GM15510 (cell line): ENCODE results near the gene ENPP6.

Experiments used
- POLR2A ChIP-seq: IDR thresholded peaks from 3 replicates; pipeline ENCODE4 v1.6.1; 2011; ENCODE audit warnings: borderline replicate concordance; ENCODE audit not compliant: insufficient read length; ENCODE audit errors: extremely low read depth

The ENPP6 gene

DNA sequence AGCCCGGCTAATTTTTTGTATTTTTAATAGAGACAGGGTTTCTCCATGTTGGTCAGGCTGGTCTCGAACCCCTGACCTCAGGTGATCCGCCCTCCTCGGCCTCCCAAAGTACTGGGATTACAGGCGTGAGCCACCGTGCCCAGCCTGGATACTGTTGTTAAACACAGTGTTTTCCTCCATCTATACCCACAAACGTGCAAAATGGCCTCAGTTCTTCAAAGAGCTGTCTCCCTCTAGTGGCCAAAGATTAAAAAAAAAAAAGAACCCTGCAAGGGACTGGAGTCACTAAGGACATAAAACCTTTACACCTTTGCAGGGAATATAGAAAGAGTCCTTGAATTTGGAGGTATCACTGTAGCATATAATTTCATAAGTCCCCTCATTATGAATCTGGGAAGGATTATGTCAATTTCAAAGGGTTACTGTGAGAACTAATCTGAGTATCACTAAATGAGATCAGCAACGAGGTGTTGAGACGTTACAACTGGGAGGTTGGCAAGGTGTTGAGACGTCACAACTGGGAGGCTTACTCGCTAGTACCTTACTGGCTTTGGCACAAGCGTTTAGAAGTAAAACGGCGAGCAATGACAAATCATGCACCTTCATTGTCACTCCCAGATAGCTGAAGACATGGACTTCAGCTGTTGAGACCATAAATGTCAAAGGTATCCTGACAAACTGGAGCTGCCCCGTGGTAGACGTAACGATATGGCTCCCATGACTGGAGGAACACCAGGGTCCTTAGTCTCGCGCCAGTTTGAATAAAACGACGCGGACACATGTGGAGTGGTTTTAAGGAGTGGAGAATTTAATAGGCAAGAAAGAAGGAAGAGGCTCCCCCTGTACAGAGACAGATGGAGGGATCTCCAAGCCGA lies 33.4 kb upstream of the ENPP6 start:
- no peak for TF ChIP-seq POLR2A

DNA sequence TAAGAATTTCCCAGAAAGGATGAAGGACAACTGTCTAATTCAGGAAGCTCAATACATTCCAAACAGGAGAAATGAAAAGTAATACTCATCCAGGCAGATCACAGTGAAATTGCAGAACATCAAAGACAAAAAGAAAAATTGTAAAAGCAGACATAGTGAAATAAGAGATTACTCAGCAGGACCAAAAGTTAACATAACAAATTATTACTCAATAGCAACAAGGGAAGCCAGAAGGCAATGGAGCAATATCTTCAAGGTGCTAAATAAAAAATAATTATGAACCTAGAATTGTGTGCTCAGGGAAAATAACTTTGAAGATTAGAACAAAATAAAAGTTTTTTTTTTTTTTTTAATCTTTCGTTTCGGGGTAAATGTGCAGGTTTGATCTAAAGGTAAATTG lies 30.5 kb upstream of the ENPP6 start:
- TF ChIP-seq POLR2A, result no peak

DNA sequence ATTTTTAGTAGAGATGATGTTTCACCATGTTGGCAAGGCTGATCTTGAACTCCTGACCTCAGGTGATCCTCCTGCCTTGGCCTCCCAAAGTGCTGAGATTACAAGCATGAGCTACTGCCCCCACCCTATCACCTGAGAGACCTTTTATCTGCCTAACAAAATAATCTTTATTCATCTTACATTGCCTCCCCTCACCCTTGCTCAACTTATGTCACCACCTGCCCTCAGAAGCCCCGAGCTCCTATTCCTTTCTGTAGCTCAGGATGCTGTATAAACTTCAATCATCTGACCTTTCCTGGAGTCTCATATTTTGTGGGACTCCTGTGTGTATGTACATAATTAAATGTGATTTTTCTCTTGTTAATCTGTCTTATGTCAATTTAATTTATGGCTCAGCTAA lies 29.7 kb upstream of the ENPP6 start:
- no peak for TF ChIP-seq POLR2A

DNA sequence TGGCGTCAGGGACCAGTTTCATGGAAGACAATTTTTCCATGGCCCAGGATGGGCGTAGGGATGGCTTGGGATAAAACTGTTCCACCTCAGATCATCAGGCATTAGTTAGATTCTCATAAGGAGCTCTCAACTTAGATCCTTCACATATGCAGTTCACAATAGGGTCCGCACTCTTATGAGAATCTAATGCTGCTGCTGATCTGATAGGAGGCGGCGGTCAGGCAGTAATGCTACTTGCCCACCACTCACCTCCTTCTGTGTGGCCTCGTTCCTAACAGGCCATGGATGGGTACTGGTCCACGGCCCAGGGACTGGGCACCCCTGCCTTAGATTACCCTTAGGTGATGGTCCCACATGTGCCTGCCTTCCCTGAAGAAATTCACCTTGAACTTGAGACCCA lies 28.8 kb upstream of the ENPP6 start:
- TF ChIP-seq POLR2A, result no peak

DNA sequence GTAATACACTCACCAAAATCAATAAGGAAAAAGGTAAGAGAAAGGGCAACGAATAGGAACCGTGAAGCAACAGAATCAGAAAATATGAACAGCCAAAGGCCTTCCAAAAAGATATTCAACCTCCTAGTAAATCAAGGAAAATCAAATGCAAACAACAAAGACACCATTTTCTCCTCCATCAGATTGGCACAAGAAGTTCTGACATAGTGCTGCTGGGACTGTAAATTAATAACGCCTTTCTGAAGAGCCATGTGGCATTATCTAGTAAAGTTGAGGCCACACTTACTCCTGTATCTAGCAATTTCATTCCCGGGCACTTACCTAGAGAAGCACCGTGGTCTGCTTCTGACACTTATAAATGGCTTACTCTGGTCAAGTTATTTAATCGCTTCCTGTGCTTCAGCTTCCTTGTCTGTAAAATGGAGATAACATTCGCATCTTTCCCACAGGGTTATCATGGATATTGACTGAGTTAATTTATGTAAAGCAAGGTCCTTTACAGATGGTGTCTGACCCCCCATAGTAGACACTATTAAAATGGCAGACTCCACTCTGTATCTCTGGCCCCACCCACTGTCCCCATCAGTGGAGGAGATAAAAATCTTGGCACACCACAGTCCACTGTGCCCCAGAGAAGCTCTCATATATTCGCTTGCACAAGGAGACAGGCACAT lies 20.5 kb upstream of the ENPP6 start:
- no peak for TF ChIP-seq POLR2A

DNA sequence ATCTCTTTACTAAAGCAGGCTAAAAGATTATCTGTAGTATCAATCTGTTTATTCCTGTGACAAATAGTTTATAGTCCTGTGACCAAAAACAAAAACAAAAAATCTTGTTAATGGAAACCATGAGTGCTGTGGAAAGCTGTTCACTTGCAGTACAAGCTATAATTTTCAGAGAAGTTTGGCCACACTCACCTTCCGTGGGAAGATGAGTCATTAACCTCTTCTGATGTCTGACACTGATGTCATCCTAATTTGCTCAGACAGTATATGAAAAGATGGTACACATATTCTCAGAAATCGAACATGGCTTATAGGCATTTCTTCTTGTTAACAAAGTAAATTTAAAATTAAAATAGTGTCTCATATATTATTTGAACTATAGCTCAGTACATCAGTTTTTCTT lies 19.9 kb upstream of the ENPP6 start:
- TF ChIP-seq POLR2A, result no peak

DNA sequence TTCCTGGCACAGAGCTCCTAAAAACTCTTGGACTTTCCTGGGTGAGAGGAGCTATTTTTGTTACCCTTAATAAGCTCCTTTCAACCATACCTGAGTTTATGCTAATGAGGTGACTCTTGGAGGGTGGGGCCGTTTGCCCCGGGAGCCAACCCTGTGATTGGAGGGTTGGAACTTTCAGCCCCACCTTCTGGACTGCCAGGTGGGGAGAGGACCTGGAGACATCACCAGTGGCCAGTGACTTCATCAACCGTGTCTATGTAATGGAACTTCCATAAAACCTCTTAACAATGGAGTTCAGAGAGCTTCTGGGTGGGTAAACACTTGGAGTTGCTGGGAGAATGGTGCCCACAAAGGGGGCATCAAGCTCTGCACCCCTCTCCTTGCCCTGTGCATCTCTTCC lies 17.9 kb upstream of the ENPP6 start:
- TF ChIP-seq POLR2A, result no peak

DNA sequence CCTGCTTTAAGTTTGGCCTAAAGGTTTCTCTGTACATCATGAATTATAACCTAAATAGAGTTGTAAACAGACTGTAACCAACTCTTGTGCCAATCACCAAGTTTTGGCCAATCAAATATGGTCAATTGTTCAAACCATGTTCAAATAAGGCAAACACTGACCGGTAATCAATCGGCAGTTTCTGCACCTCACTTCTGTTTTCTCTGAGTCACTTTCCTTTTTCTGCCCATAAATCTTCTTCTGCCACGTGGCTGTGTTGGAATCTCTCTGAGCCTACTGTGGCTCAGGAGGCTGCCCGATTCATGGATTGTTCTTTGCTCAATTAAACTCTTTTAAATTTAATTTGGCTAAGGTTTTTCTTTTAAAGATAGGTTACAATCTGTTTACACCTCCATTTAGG lies 16.5 kb upstream of the ENPP6 start:
- TF ChIP-seq POLR2A, result no peak

DNA sequence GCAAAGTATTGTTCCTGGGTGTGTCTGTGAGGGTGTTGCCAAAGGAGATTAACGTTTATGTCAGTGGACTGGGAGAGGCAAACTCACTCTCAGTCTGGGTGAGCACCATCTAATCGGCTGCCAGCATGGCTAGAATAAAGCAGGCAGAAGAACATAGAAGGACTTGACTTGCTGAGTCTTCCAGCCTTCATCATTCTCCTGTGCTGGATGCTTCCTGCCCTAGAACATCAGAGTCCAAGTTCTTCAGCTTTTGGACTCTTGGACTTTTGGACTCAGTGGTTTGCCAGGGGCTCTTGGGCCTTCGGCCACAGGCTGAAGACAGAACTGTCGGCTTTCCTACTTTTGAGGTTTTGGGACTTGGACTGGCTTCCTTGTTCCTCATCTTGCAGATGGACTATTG lies 15.3 kb upstream of the ENPP6 start:
- TF ChIP-seq POLR2A, result no peak

DNA sequence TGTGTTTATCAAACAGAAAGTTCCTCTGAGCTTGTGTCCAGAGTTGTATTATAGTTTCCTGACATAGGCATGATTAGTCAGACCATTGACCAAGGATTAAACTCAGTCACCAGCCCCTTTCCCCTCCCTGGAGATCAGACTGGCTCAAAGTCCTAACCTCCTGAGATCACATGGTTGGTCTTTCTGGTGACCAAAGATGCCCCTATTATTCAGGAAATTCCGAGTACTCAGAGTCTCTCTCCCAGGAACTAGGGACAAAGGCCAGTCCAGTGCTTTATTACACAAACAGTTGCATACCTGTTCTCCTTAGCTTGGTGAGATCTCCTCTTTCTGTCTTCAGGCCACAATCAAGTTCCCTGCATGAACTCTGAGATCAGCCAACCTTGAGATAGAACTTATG lies 14.5 kb upstream of the ENPP6 start:
- no peak for TF ChIP-seq POLR2A

DNA sequence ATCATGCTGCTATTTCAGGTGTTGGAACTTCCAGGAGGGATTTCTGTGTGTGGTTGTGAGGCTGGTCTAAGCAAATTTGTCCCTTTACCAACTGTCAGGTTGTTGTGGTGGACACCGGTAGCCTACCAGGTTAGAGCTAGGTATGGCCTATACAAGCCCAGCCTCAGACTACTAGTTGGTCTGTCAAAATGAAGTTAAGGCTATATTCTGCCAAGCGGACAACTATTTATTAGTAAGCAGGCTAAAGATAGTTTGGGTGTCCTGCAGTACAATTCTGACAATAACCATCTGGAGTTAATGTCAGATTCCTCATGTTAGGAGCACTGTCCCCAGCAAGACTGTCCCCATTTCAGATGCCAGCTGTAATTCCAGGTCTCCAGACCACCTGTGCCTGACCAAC lies 13.9 kb upstream of the ENPP6 start:
- TF ChIP-seq POLR2A, result no peak

DNA sequence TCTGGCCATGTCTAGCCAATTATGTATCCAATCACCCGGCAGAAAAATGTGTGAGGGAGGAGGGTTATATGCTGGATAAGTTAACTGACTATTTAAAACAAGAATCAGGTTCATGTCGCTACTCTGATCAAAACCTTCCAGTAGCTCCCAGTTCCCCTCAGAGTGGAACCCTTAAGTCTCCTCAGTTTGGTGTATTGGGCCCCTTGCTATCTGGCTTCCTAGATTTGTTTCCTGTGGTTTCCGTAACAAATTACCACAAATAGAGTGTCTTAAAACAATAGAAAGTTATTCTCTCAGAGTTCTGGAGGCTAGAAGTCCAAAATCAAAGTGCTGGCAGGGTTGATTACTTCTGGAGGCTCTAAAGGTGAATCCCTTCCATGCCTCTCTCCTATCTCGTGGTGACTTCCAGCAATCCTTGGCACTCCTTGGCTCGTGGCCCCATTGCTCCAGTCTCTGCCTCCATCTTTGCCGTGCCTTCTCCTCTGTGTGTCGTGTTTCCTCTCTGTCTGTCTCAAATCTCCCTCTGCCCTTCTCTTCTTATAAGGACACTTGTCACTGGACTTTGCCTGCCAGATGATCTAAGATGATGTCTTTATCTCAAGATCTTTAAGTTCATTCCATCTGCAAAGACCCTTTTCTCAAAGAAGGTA lies 10.5 kb upstream of the ENPP6 start:
- no peak for TF ChIP-seq POLR2A

DNA sequence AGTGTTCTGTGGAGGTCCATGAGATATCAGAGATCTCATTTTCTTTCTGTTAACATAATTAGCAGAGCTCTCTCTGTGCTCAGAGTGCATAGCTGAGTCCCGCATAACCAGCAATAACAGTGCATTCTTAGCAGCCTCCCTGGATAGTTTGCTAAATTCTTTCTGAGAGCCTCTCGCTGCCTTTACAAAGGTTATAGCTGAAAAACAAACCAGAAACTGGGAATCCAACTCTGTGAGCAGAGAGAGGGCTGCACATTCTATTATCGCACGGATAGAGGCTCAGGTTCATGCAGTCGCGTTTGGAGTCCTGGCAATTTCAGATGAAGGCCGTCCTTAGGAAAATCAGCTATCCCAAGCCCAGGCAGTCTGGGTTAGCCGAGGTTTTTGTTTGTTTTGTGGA lies 1.2 kb downstream of the ENPP6 start:
- no peak for TF ChIP-seq POLR2A

DNA sequence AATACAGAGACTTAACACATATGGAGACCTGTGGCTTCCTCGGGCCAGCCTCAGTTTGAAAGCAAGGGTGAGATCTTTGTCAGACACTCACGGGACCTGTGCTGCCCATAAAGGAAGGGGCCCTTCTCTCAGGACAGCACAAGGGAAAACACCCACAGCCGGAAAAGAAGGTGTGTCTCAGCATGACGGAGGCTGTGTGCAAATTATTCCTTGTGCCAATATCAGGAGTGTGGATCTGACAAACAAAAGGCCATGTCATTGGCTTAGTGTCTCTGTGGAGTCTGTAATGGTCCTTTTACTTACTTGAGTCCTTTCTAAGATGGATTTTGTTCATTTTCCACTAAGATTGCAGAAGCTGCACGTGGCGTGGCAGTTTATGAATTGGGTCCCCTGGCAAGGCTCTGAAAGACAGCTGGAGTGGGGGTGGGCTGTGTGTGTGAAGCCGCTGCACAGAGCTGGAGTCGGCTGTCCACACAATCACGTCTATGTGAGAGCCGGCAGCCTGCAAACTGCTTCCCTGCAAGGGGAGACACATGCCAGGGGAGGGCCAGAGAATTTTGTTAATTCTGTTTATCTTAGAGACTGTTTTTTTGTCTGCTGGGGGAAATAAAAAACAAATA lies 1.9 kb downstream of the ENPP6 start:
- TF ChIP-seq POLR2A, result no peak

DNA sequence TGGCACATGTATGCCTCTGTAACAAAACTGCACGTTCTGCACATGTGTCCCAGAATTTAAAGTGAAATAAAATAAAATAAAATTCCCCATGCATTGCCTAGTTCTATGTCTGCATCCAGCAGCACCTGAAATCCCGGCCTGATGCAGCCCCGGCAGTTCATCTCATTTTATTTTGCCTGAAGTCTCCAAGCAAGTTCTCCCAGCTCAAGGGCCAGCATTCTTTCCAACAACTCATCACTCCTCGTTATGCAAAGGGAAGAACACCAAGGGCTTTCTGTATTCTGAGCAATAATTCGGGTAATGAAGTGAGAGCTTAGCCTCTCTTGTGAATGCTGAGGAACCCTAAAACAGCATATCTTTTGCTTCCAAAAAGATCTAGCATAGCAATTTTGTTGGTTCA lies 2.7 kb downstream of the ENPP6 start:
- no peak for TF ChIP-seq POLR2A
